OCI-LY1 (cell line): Measurements from ENCODE around the gene TTLL11.
"Not testable (repeated sequence)": the region's sequence is repeated elsewhere in the genome, so short reads cannot be mapped to it uniquely, and the experiment has no call there.

Source experiments
- H2AFZ ChIP-seq: fragments of 200-600 bp; sonication (generic), shearing (Covaris generic); 2 replicates; pipeline ENCODE4 v1.6.0; 2014; ENCODE audit warnings: antibody characterized with exemption, mild to moderate bottlenecking, low read length
- H3F3A ChIP-seq: fragments of 200-600 bp; sonication (generic), shearing (Covaris generic); 2 replicates; pipeline ENCODE4 v1.6.0; 2014; ENCODE audit warnings: mild to moderate bottlenecking, antibody characterized with exemption, low read length, moderate library complexity; ENCODE audit not compliant: insufficient read depth
- H3K27ac ChIP-seq: fragments of 200-600 bp; sonication (generic); 2 replicates; pipeline ENCODE4 v1.5.1; 2014; ENCODE audit warnings: low read length, mixed run types, mild to moderate bottlenecking, low read depth; ENCODE audit not compliant: poor library complexity, severe bottlenecking
- H3K27me3 ChIP-seq: fragments of 200-600 bp; sonication (generic); 2 replicates; pipeline ENCODE4 v1.6.0; 2014; ENCODE audit warnings: antibody characterized with exemption, mild to moderate bottlenecking, low read length, moderate library complexity; ENCODE audit not compliant: insufficient read depth
- H3K36me3 ChIP-seq: fragments of 200-600 bp; sonication (generic); 2 replicates; pipeline ENCODE4 v1.6.1; 2014; ENCODE audit warnings: mild to moderate bottlenecking, antibody characterized with exemption, low read length, moderate library complexity, mixed read lengths; ENCODE audit not compliant: insufficient read depth
- H3K4me1 ChIP-seq: fragments of 200-600 bp; sonication (generic); 2 replicates; pipeline ENCODE4 v1.5.1; 2014; ENCODE audit warnings: mild to moderate bottlenecking, low read length, moderate library complexity; ENCODE audit not compliant: insufficient read depth, severe bottlenecking
- H3K4me2 ChIP-seq: fragments of 200-600 bp; sonication (generic), shearing (Covaris generic); 2 replicates; pipeline ENCODE4 v1.6.1; 2014; ENCODE audit warnings: low read length
- H3K4me3 ChIP-seq: fragments of 200-600 bp; sonication (generic); 2 replicates; pipeline ENCODE4 v1.5.1; 2014; ENCODE audit warnings: low read length, low read depth, mild to moderate bottlenecking, mixed read lengths; ENCODE audit not compliant: poor library complexity, severe bottlenecking
- H3K79me2 ChIP-seq: fragments of 200-600 bp; shearing (Covaris generic); 2 replicates; pipeline ENCODE4 v1.6.1; 2016; ENCODE audit warnings: mixed run types, low read length, mixed read lengths; ENCODE audit not compliant: insufficient read depth
- H3K9ac ChIP-seq: fragments of 200-600 bp; sonication (generic), shearing (Covaris generic); 2 replicates; pipeline ENCODE4 v1.6.1; 2014; ENCODE audit warnings: mild to moderate bottlenecking, low read length, mixed read lengths
- H3K9me2 ChIP-seq: fragments of 200-600 bp; sonication (generic), shearing (Covaris generic); 2 replicates; pipeline ENCODE4 v1.6.1; 2014; ENCODE audit warnings: low read depth, mild to moderate bottlenecking, low read length, mixed read lengths
- H3K9me3 ChIP-seq: fragments of 200-600 bp; shearing (Covaris generic); 2 replicates; pipeline ENCODE4 v1.6.1; 2014; ENCODE audit warnings: low read length, mixed read lengths
- H4K20me1 ChIP-seq: fragments of 200-600 bp; sonication (generic), shearing (Covaris generic); 2 replicates; pipeline ENCODE4 v1.6.0; 2016; ENCODE audit warnings: mild to moderate bottlenecking, low read length; ENCODE audit not compliant: insufficient read depth
- CTCF ChIP-seq: fragments of 200-600 bp; sonication (generic), shearing (Covaris generic); IDR thresholded peaks from 2 replicates; pipeline ENCODE4 v1.5.1; 2017; ENCODE audit warnings: mild to moderate bottlenecking, antibody characterized with exemption, low read length, moderate library complexity, mixed read lengths
- EZH2 ChIP-seq: fragments of 200-600 bp; sonication (generic), shearing (Covaris generic); IDR thresholded peaks from 2 replicates; pipeline ENCODE4 v1.8.0; 2017; ENCODE audit warnings: borderline replicate concordance, mixed run types, mild to moderate bottlenecking, antibody characterized with exemption, low read length, moderate library complexity, mixed read lengths

Gene TTLL11

GRCh38 chr9:121797081-121797480, 296.0 kb downstream of the TTLL11 start:
- TF ChIP-seq CTCF = no peak
- TF ChIP-seq EZH2 = no peak
- Histone ChIP-seq H3K4me1 (no peaks in the 10 kb centered on the region), H3K79me2 (no peaks in the 10 kb centered on the region), H4K20me1 (no peaks in the 10 kb centered on the region), H3K4me2 (no peak overlapping the region), H2AFZ (no peak overlapping the region), H3K4me3 (no peak overlapping the region), H3K9me2 (no peaks in the 10 kb centered on the region), H3K36me3 (no peaks in the 10 kb centered on the region), H3K27me3 (peaks cover 3% of the 10 kb centered on the region; the same call in 1 of the 2 replicates), H3F3A (no peaks in the 10 kb centered on the region), H3K9me3 (no peaks in the 10 kb centered on the region), H3K27ac (no peak overlapping the region), H3K9ac (no peak overlapping the region)

- H3K4me1 ChIP-seq, H3K4me2 ChIP-seq, H3K36me3 ChIP-seq, H3F3A ChIP-seq, H3K27me3 ChIP-seq, H3K27ac ChIP-seq, H3K9me2 ChIP-seq, H3K4me3 ChIP-seq, H3K9ac ChIP-seq, H3K79me2 ChIP-seq, H4K20me1 ChIP-seq, H3K9me3 ChIP-seq, H2AFZ ChIP-seq: not testable (repeated sequence)
Observed at GRCh38 chr9:121794334-121794733, 298.8 kb downstream of the TTLL11 start.

GRCh38 chr9:121792476-121792875, 300.6 kb downstream of the TTLL11 start:
- H4K20me1 ChIP-seq, H2AFZ ChIP-seq, H3K4me3 ChIP-seq: not testable (repeated sequence)

GRCh38 chr9:121790841-121791240, 302.3 kb downstream of the TTLL11 start:
- no peak overlapping the region for H3K27ac ChIP-seq
- no peaks in the 10 kb centered on the region for H3K9me2 ChIP-seq
- TF ChIP-seq EZH2 (no peak), CTCF (no peak)
- no peaks in the 10 kb centered on the region for H3K27me3 ChIP-seq
- no peaks in the 10 kb centered on the region for H3F3A ChIP-seq
- no peak overlapping the region for H3K4me2 ChIP-seq
- H3K9me3 ChIP-seq = no peaks in the 10 kb centered on the region
- no peak overlapping the region for H3K9ac ChIP-seq
- no peaks in the 10 kb centered on the region for H4K20me1 ChIP-seq
- no peaks in the 10 kb centered on the region for H3K4me1 ChIP-seq
- no peak overlapping the region for H2AFZ ChIP-seq
- H3K4me3 ChIP-seq = no peak overlapping the region
- H3K79me2 ChIP-seq = no peaks in the 10 kb centered on the region
- H3K36me3 ChIP-seq = no peaks in the 10 kb centered on the region

More at GRCh38 chr9:121792476-121792875, 300.6 kb downstream of the TTLL11 start:
- not testable (repeated sequence) for H3K9ac ChIP-seq, H3K79me2 ChIP-seq, H3K27me3 ChIP-seq, H3K4me2 ChIP-seq, H3K9me2 ChIP-seq, H3K4me1 ChIP-seq, H3K9me3 ChIP-seq, H3K36me3 ChIP-seq, H3K27ac ChIP-seq, H3F3A ChIP-seq
